T47D (cell line): ENCODE data around the gene ZNF396.

Experiments
- DNase-seq, 2 experiments: peaks; one replicate each; pipeline versions ENCODE4 v3.0.0 to v3.0.0-alpha.2; 2011 to 2012; ENCODE audit warnings: low read depth in 1 of 2, low spot score in 1 of 2
- JUND ChIP-seq: IDR thresholded peaks from 2 replicates; pipeline ENCODE4 v1.6.1; 2012; ENCODE audit warnings: low read depth
- in situ Hi-C: cut with HindIII; loops from 2 replicates; pipeline ENCODE4 v1.10.0; 2016; ENCODE audit warnings: low sequenced_read_pairs, low pct_unique_long_range_greater_than_20kb

ZNF396 gene

DNA sequence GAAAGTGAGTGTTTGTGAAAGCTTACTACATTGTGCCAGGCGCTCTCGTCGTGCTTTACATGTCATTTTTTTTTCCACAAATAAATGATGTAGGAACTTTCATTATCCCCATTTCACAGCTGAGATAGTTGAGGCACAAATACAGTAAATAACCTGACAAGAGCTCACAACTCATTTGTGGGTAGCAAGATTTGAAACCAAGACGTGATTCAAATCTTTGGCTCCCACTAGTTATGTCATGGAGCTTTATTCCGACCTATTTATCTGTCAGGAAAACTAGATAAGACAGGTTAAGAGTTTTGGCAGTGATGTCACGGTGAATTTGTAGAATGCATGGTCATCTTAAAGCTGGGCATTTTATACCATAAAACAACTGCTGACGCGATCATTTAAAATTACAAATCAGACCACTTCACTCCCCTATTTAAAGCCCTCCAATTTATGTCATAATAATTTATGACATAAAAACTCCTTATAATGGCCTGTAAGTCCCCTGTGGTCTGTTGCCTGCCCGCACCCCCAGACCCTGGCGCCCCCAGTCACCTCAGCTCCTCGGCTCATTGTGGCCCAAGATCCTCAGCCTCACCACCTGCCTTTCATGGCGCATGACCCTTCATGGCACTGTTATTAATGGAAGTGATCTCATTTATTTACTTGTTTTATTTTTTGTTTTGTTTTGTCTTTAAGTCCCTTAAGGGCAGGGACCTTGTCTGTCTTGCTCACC is 32.2 kb downstream of the ZNF396 start:
- in situ Hi-C loops, result no loop called here
- TF ChIP-seq JUND, result no peak

GRCh38 chr18:35343936-35344735 is 33.0 kb downstream of the ZNF396 start, which contains the start of gene ZNF24:
ZNF24 (minus strand) TSS chr18:35344420; CDS start chr18:35340650, 3,770 bp downstream.
- peak; percentile 64 to 96 for DNase-seq
- in situ Hi-C loops, result no loop called here
- TF ChIP-seq JUND, result no peak

More for the DNA sequence above, 32.2 kb downstream of the ZNF396 start:
- DNase-seq, result peak in 1 of 2 experiments; percentile 40

GRCh38 chr18:35343488-35343935 is 33.6 kb downstream of the ZNF396 start:
- in situ Hi-C loops, result no loop called here
- no peak for TF ChIP-seq JUND
- DNase-seq, result no peak

DNA sequence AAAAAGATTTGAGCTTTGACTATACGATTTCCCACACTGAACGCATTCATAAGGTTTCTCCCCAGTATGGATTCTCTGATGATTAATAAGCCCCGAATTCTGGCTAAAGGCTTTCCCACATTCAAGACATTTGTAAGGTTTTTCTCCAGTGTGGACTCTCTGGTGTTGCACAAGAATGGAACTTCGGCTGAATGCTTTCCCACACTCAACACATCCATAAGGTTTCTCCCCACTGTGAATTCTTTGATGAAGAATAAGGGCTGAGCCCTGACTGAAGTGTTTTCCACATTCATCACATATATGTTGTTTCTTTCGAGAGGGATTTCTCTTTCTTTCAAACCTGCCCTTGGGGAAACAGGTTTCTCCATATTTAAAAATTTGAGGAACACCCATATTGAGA is 39.9 kb downstream of the ZNF396 start:
- no peak for TF ChIP-seq JUND
- in situ Hi-C loops, result no loop called here
- no peak for DNase-seq

- in situ Hi-C loops, result no loop called here
- DNase-seq, result no peak
- no peak for TF ChIP-seq JUND
These were observed 41.3 kb downstream of the ZNF396 start for GRCh38 chr18:35335866-35336265.

DNA sequence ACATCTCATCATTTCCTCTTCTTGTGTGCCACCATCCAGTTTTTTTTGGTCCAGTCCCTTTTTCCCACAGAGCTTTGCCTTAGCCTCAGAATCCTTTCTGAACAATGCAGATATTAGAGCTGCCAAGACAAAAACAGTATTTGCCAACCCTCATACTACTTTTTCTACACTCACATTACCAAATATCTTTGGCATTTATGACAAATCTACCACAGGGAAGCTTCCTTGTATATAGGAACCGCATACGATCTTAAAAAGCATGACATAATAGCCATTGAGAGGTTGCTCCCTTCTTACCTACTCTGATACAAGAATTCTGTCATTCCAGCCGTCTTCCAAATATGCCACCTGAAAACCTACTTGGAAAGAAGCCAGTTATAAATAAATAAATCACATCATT is 42.3 kb downstream of the ZNF396 start:
- in situ Hi-C loops, result no loop called here
- TF ChIP-seq JUND, result no peak
- DNase-seq, result no peak

- no peak for DNase-seq
- in situ Hi-C loops, result no loop called here
- no peak for TF ChIP-seq JUND
These were observed 42.9 kb downstream of the ZNF396 start for GRCh38 chr18:35334212-35334611.

- no peak for TF ChIP-seq JUND
- in situ Hi-C loops, result no loop called here
- DNase-seq, result no peak
These were observed 45.6 kb downstream of the ZNF396 start for GRCh38 chr18:35331367-35332087.

DNA sequence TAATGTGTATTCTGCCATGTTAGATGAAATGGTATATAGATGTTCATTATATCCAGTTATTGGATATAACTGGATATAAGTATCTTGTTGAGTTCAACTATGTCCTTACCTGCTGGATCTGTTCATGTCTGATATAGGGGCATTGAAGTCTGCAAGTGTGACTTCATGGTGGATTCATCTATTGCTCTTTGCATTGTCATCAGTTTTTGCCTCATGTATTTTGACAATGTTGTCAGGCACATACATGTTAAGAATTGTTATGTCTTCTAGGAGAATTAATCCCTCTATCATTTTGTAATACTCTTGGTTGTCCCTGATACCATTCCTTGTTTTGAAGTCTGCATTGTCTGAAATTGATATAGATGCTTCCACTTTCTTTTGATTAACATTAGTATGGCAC is 48.3 kb downstream of the ZNF396 start:
- in situ Hi-C loops, result no loop called here
- no peak for TF ChIP-seq JUND

GRCh38 chr18:35326695-35327387 is 50.3 kb downstream of the ZNF396 start:
- TF ChIP-seq JUND, result no peak
- DNase-seq, result no peak
- in situ Hi-C loops, result no loop called here

More for the DNA sequence above, 48.3 kb downstream of the ZNF396 start:
- DNase-seq, result no peak

DNA sequence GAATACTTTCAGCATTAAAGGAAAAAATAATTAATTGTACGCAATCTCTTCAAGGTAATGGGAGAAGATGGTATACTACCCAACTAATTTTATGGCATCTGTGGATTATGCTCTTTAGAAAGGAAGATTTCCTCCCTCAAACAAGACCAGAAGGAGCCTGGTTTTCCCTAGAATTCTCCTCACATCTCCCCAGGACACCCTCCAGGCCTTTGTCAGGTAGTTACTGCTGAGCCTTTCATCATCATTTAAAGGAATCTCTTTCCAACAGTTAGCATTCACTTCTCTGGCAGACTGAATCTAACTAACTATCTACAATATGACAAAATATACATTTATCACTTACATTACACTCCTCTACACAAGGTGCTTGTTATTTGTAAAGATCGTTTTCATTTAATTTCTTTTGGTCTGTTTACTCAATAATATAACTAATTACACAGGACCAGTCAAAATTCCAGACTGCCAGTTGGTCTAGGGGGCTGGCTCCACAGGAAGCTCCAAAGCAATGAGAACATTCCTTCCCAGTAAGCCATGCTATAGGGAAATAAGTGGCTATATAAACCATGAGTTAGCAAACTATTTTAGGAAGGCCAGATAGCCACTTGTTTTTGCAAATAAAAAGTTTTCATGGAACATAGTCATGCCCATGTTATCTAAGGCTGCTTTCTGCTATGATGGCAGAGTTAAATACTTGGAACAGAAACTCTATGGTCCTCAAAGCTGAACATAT is 52.0 kb downstream of the ZNF396 start:
- TF ChIP-seq JUND, result no peak
- no peak for DNase-seq
- in situ Hi-C loops, result no loop called here
